Esophagus muscularis mucosa (tissue), 4 donors: ENCODE measurements around the gene GMDS.

Experiments
- EP300 ChIP-seq: sonication (generic); formaldehyde crosslinking; IDR thresholded peaks from one replicate; pipeline ENCODE4 v1.6.1; 2017; ENCODE audit warnings: antibody characterized with exemption
- POLR2A ChIP-seq: fragments of 450-650 bp; IDR thresholded peaks from one replicate; pipeline ENCODE4 v1.6.1; 2017; ENCODE audit warnings: antibody characterized with exemption, moderate library complexity, mild to moderate bottlenecking, low read depth
- TF ChIP-seq, protein P1 (sequence below), 3 experiments: fragments of 200-600 bp in 2 of 3; fragments of 450-650 bp in 1 of 3; sonication (generic) in 2 of 3; IDR thresholded peaks; one replicate each; pipeline ENCODE4 v1.5.1; 2017 to 2019; ENCODE audit warnings: antibody characterized with exemption in 3 of 3, mild to moderate bottlenecking in 2 of 3, moderate library complexity in 1 of 3

GRCh38 chr6:1789092-1789491 lies 456.3 kb downstream of the GMDS start:
- TF ChIP-seq EP300 (no peak), POLR2A (no peak)
- TF ChIP-seq, protein P1, sequence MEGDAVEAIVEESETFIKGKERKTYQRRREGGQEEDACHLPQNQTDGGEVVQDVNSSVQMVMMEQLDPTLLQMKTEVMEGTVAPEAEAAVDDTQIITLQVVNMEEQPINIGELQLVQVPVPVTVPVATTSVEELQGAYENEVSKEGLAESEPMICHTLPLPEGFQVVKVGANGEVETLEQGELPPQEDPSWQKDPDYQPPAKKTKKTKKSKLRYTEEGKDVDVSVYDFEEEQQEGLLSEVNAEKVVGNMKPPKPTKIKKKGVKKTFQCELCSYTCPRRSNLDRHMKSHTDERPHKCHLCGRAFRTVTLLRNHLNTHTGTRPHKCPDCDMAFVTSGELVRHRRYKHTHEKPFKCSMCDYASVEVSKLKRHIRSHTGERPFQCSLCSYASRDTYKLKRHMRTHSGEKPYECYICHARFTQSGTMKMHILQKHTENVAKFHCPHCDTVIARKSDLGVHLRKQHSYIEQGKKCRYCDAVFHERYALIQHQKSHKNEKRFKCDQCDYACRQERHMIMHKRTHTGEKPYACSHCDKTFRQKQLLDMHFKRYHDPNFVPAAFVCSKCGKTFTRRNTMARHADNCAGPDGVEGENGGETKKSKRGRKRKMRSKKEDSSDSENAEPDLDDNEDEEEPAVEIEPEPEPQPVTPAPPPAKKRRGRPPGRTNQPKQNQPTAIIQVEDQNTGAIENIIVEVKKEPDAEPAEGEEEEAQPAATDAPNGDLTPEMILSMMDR (IDR thresholded peaks at IDR 0.05): no peak
